HEK293 (cell line): Measurements from ENCODE around the gene ATP7B.
A peak's percentile ranks its signal among the peaks of the same experiment; 100 is the strongest.

Source experiments
- CTCF ChIA-PET: fragments of 350-600 bp; formaldehyde crosslinking; extraction: SDS; loops from one replicate; lab custom pipeline; 2021; ENCODE audit warnings: antibody characterized with exemption; lab: Yijun Ruan, JAX
- POLR2A ChIA-PET: fragments of 300-600 bp; formaldehyde crosslinking; extraction: SDS; loops from one replicate; lab custom pipeline; 2020; ENCODE audit warnings: antibody characterized with exemption, inconsistent platforms; lab: Yijun Ruan, JAX
- H3K27ac ChIP-seq: fragments of 200-500 bp; sonication (Bioruptor generic); 2 replicates; pipeline ENCODE4 v1.5.1; 2014; ENCODE audit warnings: low read depth, low read length, control low read depth, inconsistent platforms; ENCODE audit errors: extremely low read depth
- H3K36me3 ChIP-seq, 2 experiments: fragments of 200-500 bp in 1 of 2; sonication (Bioruptor generic) in 1 of 2; 1 replicate in 1 of 2; 2 replicates in 1 of 2; pipeline ENCODE4 v1.5.1; 2014 to 2017; ENCODE audit warnings: inconsistent platforms in 2 of 2, low read length in 2 of 2; ENCODE audit not compliant: control insufficient read depth in 2 of 2, insufficient read depth in 1 of 2
- H3K4me1 ChIP-seq: fragments of 200-500 bp; sonication (Bioruptor generic); 2 replicates; pipeline ENCODE4 v1.5.1; 2014; ENCODE audit warnings: mild to moderate bottlenecking, low read length, inconsistent platforms; ENCODE audit not compliant: control insufficient read depth, insufficient read depth
- H3K4me3 ChIP-seq: 2 replicates; pipeline ENCODE4 v1.5.1; 2011; ENCODE audit warnings: low read depth, mild to moderate bottlenecking, control low read depth, low read length, moderate library complexity
- H3K9me3 ChIP-seq: fragments of 200-500 bp; sonication (Bioruptor generic); 2 replicates; pipeline ENCODE4 v1.5.1; 2014; ENCODE audit warnings: low read depth, low read length, inconsistent platforms; ENCODE audit not compliant: control insufficient read depth, insufficient read depth
- BCL6B ChIP-seq: fragments of 450-650 bp; formaldehyde crosslinking; IDR thresholded peaks from 2 replicates; pipeline ENCODE4 v1.5.1; 2017; ENCODE audit warnings: missing biosample characterization, missing genetic modification characterization
- EGR2 ChIP-seq: fragments of 450-650 bp; formaldehyde crosslinking; IDR thresholded peaks from 2 replicates; pipeline ENCODE4 v1.5.1; 2016; ENCODE audit warnings: low read depth, missing biosample characterization, missing genetic modification characterization
- GLI2 ChIP-seq: fragments of 450-650 bp; formaldehyde crosslinking; IDR thresholded peaks from 2 replicates; pipeline ENCODE4; 2017; ENCODE audit warnings: missing biosample characterization, missing genetic modification characterization, low read depth, borderline replicate concordance
- KLF1 ChIP-seq: fragments of 450-650 bp; formaldehyde crosslinking; IDR thresholded peaks from 2 replicates; pipeline ENCODE4 v1.5.1; 2016; ENCODE audit warnings: missing biosample characterization, missing genetic modification characterization
- PRDM2 ChIP-seq: fragments of 450-650 bp; formaldehyde crosslinking; IDR thresholded peaks from 2 replicates; pipeline ENCODE4 v1.5.1; 2016; ENCODE audit warnings: missing biosample characterization, missing genetic modification characterization, borderline replicate concordance
- SALL2 ChIP-seq: fragments of 450-650 bp; formaldehyde crosslinking; IDR thresholded peaks from 2 replicates; pipeline ENCODE4 v1.5.0; 2017; ENCODE audit warnings: missing biosample characterization, mild to moderate bottlenecking, missing genetic modification characterization, borderline replicate concordance
- SCRT2 ChIP-seq: fragments of 450-650 bp; formaldehyde crosslinking; IDR thresholded peaks from 2 replicates; pipeline ENCODE4 v1.5.1; 2016; ENCODE audit warnings: missing biosample characterization, missing genetic modification characterization
- YY2 ChIP-seq: fragments of 450-650 bp; formaldehyde crosslinking; IDR thresholded peaks from 2 replicates; pipeline ENCODE4 v1.5.1; 2016; ENCODE audit warnings: missing biosample characterization, missing genetic modification characterization
- ZBTB17 ChIP-seq: fragments of 450-650 bp; formaldehyde crosslinking; IDR thresholded peaks from 2 replicates; pipeline ENCODE4 v1.5.1; 2016; ENCODE audit warnings: missing biosample characterization, missing genetic modification characterization
- ZBTB21 ChIP-seq: fragments of 450-650 bp; formaldehyde crosslinking; IDR thresholded peaks from 2 replicates; pipeline ENCODE4 v1.5.1; 2017; ENCODE audit warnings: missing biosample characterization, missing genetic modification characterization
- ZFHX2 ChIP-seq: fragments of 450-650 bp; formaldehyde crosslinking; conservative IDR thresholded peaks from 2 replicates; pipeline ENCODE4 v1.5.1; 2016; ENCODE audit warnings: missing biosample characterization, missing genetic modification characterization
- ZNF114 ChIP-seq: fragments of 450-650 bp; formaldehyde crosslinking; IDR thresholded peaks from 2 replicates; pipeline ENCODE4 v1.5.0; 2017; ENCODE audit warnings: missing biosample characterization, missing genetic modification characterization
- ZNF138 ChIP-seq: fragments of 450-650 bp; formaldehyde crosslinking; IDR thresholded peaks from 2 replicates; pipeline ENCODE4 v1.5.1; 2016; ENCODE audit warnings: missing biosample characterization, missing genetic modification characterization, borderline replicate concordance
- ZNF214 ChIP-seq: fragments of 450-650 bp; formaldehyde crosslinking; IDR thresholded peaks from 2 replicates; pipeline ENCODE4 v1.5.1; 2017; ENCODE audit warnings: missing biosample characterization, mild to moderate bottlenecking, missing genetic modification characterization, borderline replicate concordance
- ZNF23 ChIP-seq: fragments of 450-650 bp; formaldehyde crosslinking; IDR thresholded peaks from 2 replicates; pipeline ENCODE4 v1.5.1; 2016; ENCODE audit warnings: missing biosample characterization, missing genetic modification characterization, borderline replicate concordance
- ZNF624 ChIP-seq: fragments of 450-650 bp; formaldehyde crosslinking; IDR thresholded peaks from 2 replicates; pipeline ENCODE4 v1.5.1; 2017; ENCODE audit warnings: missing biosample characterization, missing genetic modification characterization
- ZNF677 ChIP-seq: fragments of 450-650 bp; IDR thresholded peaks from 2 replicates; pipeline ENCODE4 v1.5.0; 2018; ENCODE audit warnings: missing biosample characterization, mild to moderate bottlenecking, missing genetic modification characterization, moderate library complexity
- ZNF792 ChIP-seq: fragments of 450-650 bp; formaldehyde crosslinking; IDR thresholded peaks from 2 replicates; pipeline ENCODE4 v1.5.1; 2016; ENCODE audit warnings: missing biosample characterization, missing genetic modification characterization
- ZSCAN30 ChIP-seq: fragments of 450-650 bp; IDR thresholded peaks from 2 replicates; pipeline ENCODE4 v1.5.1; 2018; ENCODE audit warnings: missing biosample characterization, mild to moderate bottlenecking, missing genetic modification characterization, moderate library complexity
- TF ChIP-seq, protein P1 (sequence below): fragments of 450-650 bp; formaldehyde crosslinking; IDR thresholded peaks from 2 replicates; pipeline ENCODE4 v1.5.1; 2017; ENCODE audit warnings: missing biosample characterization, missing genetic modification characterization

ATP7B gene

DNA sequence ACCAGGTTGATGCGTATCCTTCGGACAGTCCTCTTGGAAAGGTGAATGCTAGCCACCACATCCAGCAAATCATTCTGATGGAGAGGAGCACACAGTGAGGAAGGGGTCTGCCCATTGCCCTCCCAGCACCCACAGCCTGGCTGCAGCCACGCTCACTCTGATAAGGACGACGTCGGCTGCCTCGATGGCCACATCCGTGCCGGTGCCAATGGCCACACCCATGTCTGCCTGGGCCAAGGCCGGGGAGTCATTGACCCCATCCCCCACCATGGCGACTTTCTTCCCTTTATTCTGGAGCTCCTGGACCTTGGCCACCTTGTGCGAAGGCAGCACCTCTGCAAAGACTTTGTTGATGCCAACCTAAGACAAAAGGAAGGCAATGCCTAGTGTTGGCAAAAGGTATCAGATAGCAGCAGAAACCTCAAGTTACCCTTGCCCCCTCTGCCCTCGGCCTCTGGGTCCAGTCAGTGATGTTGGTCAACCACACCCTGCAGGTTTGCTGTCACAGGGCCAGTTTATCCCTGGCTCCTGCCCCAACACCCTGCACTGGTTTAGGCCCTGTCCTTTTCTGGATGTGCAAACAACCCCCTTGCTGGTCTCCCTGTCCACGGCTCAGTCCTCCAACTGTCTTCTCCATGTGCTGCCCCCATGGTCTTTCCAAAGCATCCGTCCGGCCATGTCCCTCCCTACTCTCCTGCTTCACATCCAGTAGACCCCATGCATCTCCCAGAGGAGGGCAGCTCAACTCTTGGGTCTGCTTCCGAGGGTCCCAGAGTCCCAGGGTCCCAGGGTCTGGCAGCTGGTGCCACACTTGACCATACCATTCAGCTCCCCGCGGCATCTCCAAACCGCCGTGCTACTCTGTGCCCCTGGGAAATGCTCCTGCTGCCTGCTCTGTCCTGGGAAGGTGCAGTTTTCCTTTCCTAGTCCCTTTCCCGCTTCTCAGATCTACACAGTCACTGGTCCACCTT lies 73.6 kb downstream of the ATP7B start:
- Histone ChIP-seq H3K9me3 (no peaks in the 10 kb centered on the region), H3K36me3 (peaks cover 0 to 34% of the 10 kb centered on the region in 2 experiments; a peak in 1 of 3 replicates), H3K27ac (no peak overlapping the region), H3K4me1 (no peaks in the 10 kb centered on the region)
- POLR2A ChIA-PET: no interaction called here
- no peak for TF ChIP-seq ZNF677
- no peak for TF ChIP-seq ZNF214 (tag by site-specific recombination)
- no peak for TF ChIP-seq GLI2
- TF ChIP-seq ZFHX2 (tag by site-specific recombination): no peak
- TF ChIP-seq YY2 (tag by site-specific recombination): no peak
- no peak for TF ChIP-seq SALL2 (tag by site-specific recombination)
- TF ChIP-seq PRDM2 (tag by site-specific recombination): no peak
- no peak for TF ChIP-seq ZNF114 (tag by site-specific recombination)
- TF ChIP-seq ZNF624: no peak
- TF ChIP-seq ZNF138 (tag by site-specific recombination): no peak
- TF ChIP-seq ZSCAN30 (tag by site-specific recombination): no peak
- no peak for TF ChIP-seq ZBTB21
- TF ChIP-seq ZNF23 (tag by site-specific recombination): no peak
- no peak for TF ChIP-seq ZNF792 (tag by site-specific recombination)
- TF ChIP-seq, all 188 proteins: peak for 0
- CTCF ChIA-PET: interaction anchor here (0.9 kb wide), 1 partner anchor 92 kb away, joined by 3 read pairs; no protein-coding TSS in a partner anchor
- no peak overlapping the region for H3K4me3 ChIP-seq

DNA sequence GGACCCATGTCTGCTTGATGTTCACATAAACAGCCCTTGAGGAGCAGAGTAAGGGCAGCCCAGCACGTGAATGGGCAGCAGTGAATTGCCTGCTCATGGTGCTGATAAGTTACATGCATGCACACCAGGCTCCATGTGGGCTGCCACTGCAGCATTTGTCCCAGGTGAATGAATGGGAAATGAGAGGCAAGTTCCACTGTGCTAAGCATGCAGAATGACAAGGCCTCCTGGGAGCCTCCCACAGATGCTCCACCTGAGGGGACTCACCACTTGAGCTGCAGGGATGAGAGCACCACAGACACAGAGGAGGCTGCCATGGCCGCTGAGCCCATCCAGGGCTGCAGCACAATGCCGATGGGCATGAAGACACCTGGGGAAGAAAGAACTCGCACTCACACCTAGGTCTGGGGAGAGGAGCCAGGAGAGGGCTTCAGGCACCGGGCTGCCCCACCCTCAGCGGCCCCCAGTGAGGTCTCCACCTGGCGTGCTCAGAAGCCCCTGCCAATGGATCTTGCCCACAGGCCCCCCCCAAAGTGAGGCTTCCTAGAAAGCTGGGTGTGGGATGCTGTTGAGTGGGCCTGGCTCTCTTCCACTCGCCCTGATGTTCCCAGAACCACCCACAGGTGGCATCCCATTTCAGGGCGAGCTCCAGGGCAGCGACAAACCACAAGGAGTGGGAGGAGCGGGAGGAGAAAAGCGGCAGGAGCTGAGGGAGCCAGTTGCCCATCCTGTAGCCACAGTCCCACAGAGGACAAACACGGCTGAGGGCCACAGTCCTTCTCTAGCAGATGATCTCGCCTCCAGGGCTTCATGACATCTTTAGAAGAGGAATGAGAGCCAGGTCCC lies 75.7 kb downstream of the ATP7B start:
- ChIA-PET POLR2A (no interaction called here), CTCF (interaction anchor here (0.6 to 1.5 kb wide), 8 partner anchors 9 to 192 kb away, joined by 3 to 7 read pairs (median 4); no protein-coding TSS in a partner anchor)
- TF ChIP-seq BCL6B (tag by site-specific recombination): peak; percentile 49; the same call in 1 of the 2 replicates
- no peak for TF ChIP-seq ZBTB17 (tag by site-specific recombination)
- TF ChIP-seq EGR2 (tag by site-specific recombination): peak; percentile 94
- TF ChIP-seq SCRT2 (tag by site-specific recombination): 0 out of 2 replicates have a peak, but pooled peaks have one; percentile 19
- TF ChIP-seq, protein P1, sequence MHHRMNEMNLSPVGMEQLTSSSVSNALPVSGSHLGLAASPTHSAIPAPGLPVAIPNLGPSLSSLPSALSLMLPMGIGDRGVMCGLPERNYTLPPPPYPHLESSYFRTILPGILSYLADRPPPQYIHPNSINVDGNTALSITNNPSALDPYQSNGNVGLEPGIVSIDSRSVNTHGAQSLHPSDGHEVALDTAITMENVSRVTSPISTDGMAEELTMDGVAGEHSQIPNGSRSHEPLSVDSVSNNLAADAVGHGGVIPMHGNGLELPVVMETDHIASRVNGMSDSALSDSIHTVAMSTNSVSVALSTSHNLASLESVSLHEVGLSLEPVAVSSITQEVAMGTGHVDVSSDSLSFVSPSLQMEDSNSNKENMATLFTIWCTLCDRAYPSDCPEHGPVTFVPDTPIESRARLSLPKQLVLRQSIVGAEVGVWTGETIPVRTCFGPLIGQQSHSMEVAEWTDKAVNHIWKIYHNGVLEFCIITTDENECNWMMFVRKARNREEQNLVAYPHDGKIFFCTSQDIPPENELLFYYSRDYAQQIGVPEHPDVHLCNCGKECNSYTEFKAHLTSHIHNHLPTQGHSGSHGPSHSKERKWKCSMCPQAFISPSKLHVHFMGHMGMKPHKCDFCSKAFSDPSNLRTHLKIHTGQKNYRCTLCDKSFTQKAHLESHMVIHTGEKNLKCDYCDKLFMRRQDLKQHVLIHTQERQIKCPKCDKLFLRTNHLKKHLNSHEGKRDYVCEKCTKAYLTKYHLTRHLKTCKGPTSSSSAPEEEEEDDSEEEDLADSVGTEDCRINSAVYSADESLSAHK (tag by site-specific recombination): no peak
- TF ChIP-seq KLF1: no peak
- peak; percentile 94 for TF ChIP-seq ZFHX2 (tag by site-specific recombination)
- Histone ChIP-seq H3K4me1 (no peaks in the 10 kb centered on the region), H3K9me3 (no peaks in the 10 kb centered on the region), H3K27ac (no peak overlapping the region), H3K4me3 (no peak overlapping the region), H3K36me3 (peaks cover 0 to 18% of the 10 kb centered on the region in 2 experiments; a peak in 1 of 3 replicates)
